HFFc6 (cell line): Measurements from ENCODE around the gene NUP85. TPM values are rescaled to one million over a fixed set of nuclear protein-coding genes. Genes with fewer than 3 reads are reported as not detected.
"Not testable (repeated sequence)": the region's sequence is repeated elsewhere in the genome, so short reads cannot be mapped to it uniquely, and the experiment has no call there.

ENCODE experiments used
- DNase-seq: peaks from one replicate; pipeline ENCODE4 v3.0.0-alpha.2; 2018
- H3K27ac Mint-ChIP-seq: 2 replicates; pipeline ENCODE4 v1.8.0; 2020; ENCODE audit warnings: mild to moderate bottlenecking, mixed read lengths
- H3K27me3 Mint-ChIP-seq: 2 replicates; pipeline ENCODE4 v1.8.0; 2021; ENCODE audit warnings: mild to moderate bottlenecking, moderate library complexity, mixed read lengths; ENCODE audit not compliant: insufficient read depth
- H3K36me3 Mint-ChIP-seq: 2 replicates; pipeline ENCODE4 v1.8.0; 2021; ENCODE audit warnings: low read depth, mixed read lengths
- H3K4me1 Mint-ChIP-seq: 2 replicates; pipeline ENCODE4 v1.8.0; 2020; ENCODE audit warnings: low read depth, mixed read lengths
- H3K4me3 Mint-ChIP-seq: 2 replicates; pipeline ENCODE4 v1.8.0; 2020; ENCODE audit warnings: mild to moderate bottlenecking, moderate library complexity, mixed read lengths
- H3K9me3 Mint-ChIP-seq: 2 replicates; pipeline ENCODE4 v1.8.0; 2020; ENCODE audit warnings: mild to moderate bottlenecking, mixed read lengths
- CTCF ChIP-seq: fragments of 200-600 bp; sonication (generic); IDR thresholded peaks from 2 replicates; pipeline ENCODE4 v1.5.0; 2021; ENCODE audit warnings: antibody characterized with exemption, mild to moderate bottlenecking
- total RNA-seq, 6 experiments: library from RNA; stranded (reverse); fragmentation: NEBNext Ultra II Directional; extraction: Animal tissue kit (Norgen Biotek cat#: 25700); gene quantifications; 2 replicates in 1 of 6; 3 replicates in 5 of 6; pipeline ENCODE4 v1.2.3, GENCODE V29; 2021

NUP85 gene
- total RNA-seq, 6 experiments from 2014 or later = 38.0 to 47.8 (median 43.1) TPM

GRCh38 chr17:75271955-75272847 lies 66.7 kb downstream of the NUP85 start:
- Mint-ChIP-seq H3K27ac (peak overlapping the region; percentile 38), H3K9me3 (no peaks in the 10 kb centered on the region), H3K4me3 (peak overlapping the region; percentile 75), H3K4me1 (peaks cover 42% of the 10 kb centered on the region), H3K36me3 (no peaks in the 10 kb centered on the region), H3K27me3 (no peaks in the 10 kb centered on the region)
- peak; percentile 15; the same call in 1 of the 2 replicates for TF ChIP-seq CTCF
- peak; percentile 68 for DNase-seq

DNA sequence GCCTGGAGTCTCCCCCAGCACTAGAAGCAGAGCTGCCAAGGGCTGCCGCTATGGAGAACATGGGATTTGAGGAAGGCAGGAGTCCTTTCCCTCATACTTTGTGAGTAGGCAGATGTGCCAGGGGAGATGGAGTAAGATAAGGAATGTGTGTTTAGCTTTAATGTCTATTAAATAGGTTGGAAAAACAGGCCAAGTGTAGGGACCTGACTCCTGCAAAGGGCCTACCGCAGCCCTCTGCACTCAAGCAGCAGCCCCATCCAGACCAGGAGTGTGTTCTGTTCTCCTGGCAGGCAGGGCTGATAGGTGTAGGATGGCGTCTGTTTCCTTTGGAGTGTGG lies 67.3 kb downstream of the NUP85 start:
- Mint-ChIP-seq H3K4me3 (peak overlapping the region; percentile 5), H3K9me3 (no peaks in the 10 kb centered on the region), H3K27ac (peak overlapping the region; percentile 25; the same call in 1 of the 2 replicates), H3K27me3 (no peaks in the 10 kb centered on the region), H3K4me1 (peaks cover 48% of the 10 kb centered on the region), H3K36me3 (no peaks in the 10 kb centered on the region)
- no peak for TF ChIP-seq CTCF
- DNase-seq = no peak

DNA sequence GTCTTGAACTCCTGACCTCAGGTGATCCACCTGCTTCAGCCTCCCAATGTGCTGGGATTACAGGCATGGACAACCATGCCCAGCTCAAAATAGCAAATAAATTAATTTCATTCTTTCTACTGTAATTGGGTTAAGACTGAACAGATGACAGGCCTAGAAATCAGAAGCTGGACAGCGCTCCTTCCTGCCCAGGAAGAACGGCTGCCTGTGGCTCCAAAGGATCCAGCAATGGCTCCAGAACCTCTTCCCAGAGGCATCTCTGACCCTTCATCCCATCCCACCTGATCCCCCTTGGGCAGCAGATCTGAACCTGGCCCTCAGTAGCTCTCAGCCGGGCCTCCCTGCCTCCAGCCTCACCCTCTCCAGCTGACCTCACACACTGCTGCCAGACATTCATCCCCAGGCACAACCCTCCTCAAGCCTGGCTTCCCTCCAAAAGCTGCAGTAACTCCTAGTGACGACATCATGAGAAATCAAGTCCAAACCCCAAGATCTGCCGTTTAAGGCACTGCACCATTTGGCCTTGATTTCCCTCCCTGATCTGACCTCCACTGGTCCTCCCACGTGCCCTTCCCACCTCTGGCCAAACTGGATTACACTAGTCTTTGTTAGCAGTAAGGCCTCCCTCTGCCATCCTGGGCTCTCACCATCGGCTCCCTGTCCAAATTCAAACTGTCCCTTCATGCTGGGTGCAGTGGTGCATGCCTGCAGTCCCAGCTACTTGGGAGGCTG lies 68.7 kb downstream of the NUP85 start:
- Mint-ChIP-seq H3K27me3 (no peaks in the 10 kb centered on the region), H3K4me1 (peaks cover 52% of the 10 kb centered on the region), H3K27ac (peak overlapping the region; percentile 27), H3K36me3 (no peaks in the 10 kb centered on the region), H3K4me3 (no peak overlapping the region), H3K9me3 (no peaks in the 10 kb centered on the region)
- no peak for TF ChIP-seq CTCF
- DNase-seq = peak; percentile 70

DNA sequence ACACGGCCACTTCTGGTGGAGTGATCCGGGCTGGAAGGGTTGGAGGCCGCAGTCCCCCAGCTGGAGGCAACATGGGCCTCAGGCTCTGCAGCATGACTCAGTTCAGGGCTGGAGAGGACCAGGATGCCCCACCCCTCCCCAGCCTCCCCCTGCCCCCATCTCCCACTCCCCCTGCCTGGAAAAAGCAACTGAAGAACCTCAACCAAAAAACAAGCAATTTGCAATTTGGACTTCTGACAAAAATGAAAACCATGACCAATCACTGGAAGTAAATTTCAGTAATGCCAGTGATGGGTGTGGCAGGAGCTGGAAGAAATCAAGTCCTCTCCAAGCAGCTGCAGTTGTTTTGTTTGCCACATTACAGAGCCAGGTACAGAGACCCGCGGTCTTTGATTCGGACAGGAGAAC lies 72.2 kb downstream of the NUP85 start:
- Mint-ChIP-seq H3K27me3 (no peaks in the 10 kb centered on the region), H3K27ac (peak overlapping the region; percentile 80), H3K36me3 (no peaks in the 10 kb centered on the region), H3K9me3 (no peaks in the 10 kb centered on the region), H3K4me3 (peak overlapping the region; percentile 46), H3K4me1 (peaks cover 32% of the 10 kb centered on the region)
- DNase-seq = peak; percentile 68
- no peak for TF ChIP-seq CTCF

DNA sequence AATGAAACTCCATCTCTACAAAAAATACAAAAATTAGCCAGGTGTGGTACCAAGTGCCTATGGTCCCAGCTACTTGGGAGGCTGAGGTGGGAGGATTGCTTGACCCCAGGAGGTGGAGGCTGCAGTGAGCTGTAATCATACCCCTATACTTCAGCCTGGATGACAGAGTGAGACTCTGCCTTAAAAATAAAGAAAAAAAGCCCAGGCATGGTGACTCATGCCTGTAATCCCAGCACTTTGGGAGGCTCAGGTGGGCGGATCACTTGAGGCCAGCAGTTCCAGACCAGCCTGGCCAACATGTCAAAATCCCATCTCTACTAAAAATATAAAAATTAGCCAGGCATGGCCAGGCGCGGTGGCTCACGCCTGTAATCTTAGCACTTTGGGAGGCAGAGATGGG lies 74.7 kb downstream of the NUP85 start:
- not testable (repeated sequence) for H3K9me3 Mint-ChIP-seq, H3K36me3 Mint-ChIP-seq, H3K27me3 Mint-ChIP-seq, H3K27ac Mint-ChIP-seq, DNase-seq, H3K4me3 Mint-ChIP-seq
- H3K4me1 Mint-ChIP-seq = peaks cover 15% of the 10 kb centered on the region

GRCh38 chr17:75285123-75285522 lies 79.6 kb downstream of the NUP85 start:
- H3K4me1 Mint-ChIP-seq = peaks cover 8% of the 10 kb centered on the region
- H3K27ac Mint-ChIP-seq = no peak overlapping the region
- TF ChIP-seq CTCF = no peak

More at GRCh38 chr17:75285123-75285522, 79.6 kb downstream of the NUP85 start:
- H3K4me3 Mint-ChIP-seq = no peak overlapping the region
- H3K27me3 Mint-ChIP-seq = peaks cover 3% of the 10 kb centered on the region; the same call in 1 of the 2 replicates
- peaks cover 4% of the 10 kb centered on the region; the same call in 1 of the 2 replicates for H3K36me3 Mint-ChIP-seq
- DNase-seq = no peak
- no peaks in the 10 kb centered on the region for H3K9me3 Mint-ChIP-seq
